Measurements from ENCODE around the gene OGT. TPM values are rescaled to one million over a fixed set of nuclear protein-coding genes. Genes with fewer than 3 reads are reported as not detected.

OGT gene
- polyA plus RNA-seq, 1 of the 3 experiments (the other 2 are of a cell fraction), result 77.0 TPM

DNA sequence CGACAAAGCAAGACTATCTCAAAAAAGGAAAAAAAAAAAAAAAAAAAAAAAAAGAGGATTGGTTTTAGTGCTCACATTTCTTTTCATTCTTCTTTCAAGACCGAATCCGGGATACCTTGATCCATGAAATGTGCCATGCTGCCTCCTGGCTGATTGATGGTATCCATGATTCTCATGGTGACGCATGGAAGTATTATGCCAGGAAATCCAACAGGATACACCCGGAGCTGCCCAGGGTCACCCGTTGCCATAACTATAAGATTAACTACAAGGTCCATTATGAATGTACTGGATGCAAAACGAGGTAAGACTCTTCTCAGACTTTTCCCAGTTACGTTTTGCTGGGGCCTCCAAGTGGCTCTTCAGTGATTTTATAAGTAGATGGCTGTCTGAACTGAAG, 79.4 kb downstream of the OGT start:
- no peak overlapping the region for H3K9ac ChIP-seq
- H3K27ac ChIP-seq (ENCODE audit: low read depth in 2 of 2, low read length in 1 of 2), result no peak overlapping the region
- no peaks in the 10 kb centered on the region for H3F3A ChIP-seq (replicated peaks; ENCODE audit: insufficient read depth)
- TF ChIP-seq RFX5 (IDR thresholded peaks at IDR 0.05; ENCODE audit: low read length), result no peak
- TF ChIP-seq, protein P1, sequence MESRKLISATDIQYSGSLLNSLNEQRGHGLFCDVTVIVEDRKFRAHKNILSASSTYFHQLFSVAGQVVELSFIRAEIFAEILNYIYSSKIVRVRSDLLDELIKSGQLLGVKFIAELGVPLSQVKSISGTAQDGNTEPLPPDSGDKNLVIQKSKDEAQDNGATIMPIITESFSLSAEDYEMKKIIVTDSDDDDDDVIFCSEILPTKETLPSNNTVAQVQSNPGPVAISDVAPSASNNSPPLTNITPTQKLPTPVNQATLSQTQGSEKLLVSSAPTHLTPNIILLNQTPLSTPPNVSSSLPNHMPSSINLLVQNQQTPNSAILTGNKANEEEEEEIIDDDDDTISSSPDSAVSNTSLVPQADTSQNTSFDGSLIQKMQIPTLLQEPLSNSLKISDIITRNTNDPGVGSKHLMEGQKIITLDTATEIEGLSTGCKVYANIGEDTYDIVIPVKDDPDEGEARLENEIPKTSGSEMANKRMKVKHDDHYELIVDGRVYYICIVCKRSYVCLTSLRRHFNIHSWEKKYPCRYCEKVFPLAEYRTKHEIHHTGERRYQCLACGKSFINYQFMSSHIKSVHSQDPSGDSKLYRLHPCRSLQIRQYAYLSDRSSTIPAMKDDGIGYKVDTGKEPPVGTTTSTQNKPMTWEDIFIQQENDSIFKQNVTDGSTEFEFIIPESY (IDR thresholded peaks at IDR 0.05; ENCODE audit: borderline replicate concordance, low read depth), result no peak
- ChIA-PET POLR2A (no interaction called here), CTCF (no interaction called here)
- peaks cover 0 to 12% of the 10 kb centered on the region in 2 experiments for H3K36me3 ChIP-seq (replicated peaks in 1 of 2; ENCODE audit: control insufficient read depth in 1 of 2, insufficient read depth in 2 of 2, low read length in 1 of 2)
- H3K9me3 ChIP-seq, result no peaks in the 10 kb centered on the region
- no peak overlapping the region for H3K4me2 ChIP-seq
- DNase-seq, result no peak
- peaks cover 16% of the 10 kb centered on the region; the same call in 1 of the 2 replicates for H3K27me3 ChIP-seq (ENCODE audit: insufficient read depth)
- H2AFZ ChIP-seq (ENCODE audit: low read depth), result no peak overlapping the region
- no peaks in the 10 kb centered on the region for H3K79me2 ChIP-seq (ENCODE audit: insufficient read depth)
- no peaks in the 10 kb centered on the region for H3K4me1 ChIP-seq (ENCODE audit: control insufficient read depth in 1 of 2, insufficient read depth in 2 of 2, low read depth in 1 of 2, low read length in 1 of 2)
- H3K9me2 ChIP-seq, result no peaks in the 10 kb centered on the region
- H4K20me1 ChIP-seq (ENCODE audit: insufficient read depth), result no peaks in the 10 kb centered on the region
- 50% methylated on average over 8 of the region's 8 CpGs for WGBS (ENCODE audit: low lambda C conversion rate)
- H3K4me3 ChIP-seq (ENCODE audit: low read depth in 2 of 2, low read length in 1 of 2), result no peak overlapping the region

DNA sequence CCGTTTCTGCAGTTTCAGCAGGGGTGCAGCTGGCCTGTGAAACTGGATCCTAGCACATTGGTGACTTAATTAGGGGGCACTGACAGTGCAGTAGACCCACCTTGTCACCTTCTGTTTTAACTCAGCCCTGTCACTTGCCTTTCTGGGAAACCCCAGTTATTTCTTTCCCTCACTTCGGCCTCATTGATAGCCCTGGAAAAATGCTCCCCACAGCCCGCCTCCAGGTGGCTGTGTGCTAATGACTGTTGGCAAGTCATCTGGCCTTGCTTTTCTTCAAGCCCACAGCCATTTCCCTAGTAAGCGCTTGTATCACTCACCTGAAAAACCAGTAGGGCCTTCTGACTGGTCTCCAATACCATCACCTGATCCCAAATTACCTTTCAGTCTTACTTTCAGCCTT, 82.2 kb downstream of the OGT start:
- Histone ChIP-seq H3K27me3 (ENCODE audit: insufficient read depth) (peaks cover 10% of the 10 kb centered on the region; the same call in 1 of the 2 replicates), H3K4me1 (ENCODE audit: control insufficient read depth in 1 of 2, insufficient read depth in 2 of 2, low read depth in 1 of 2, low read length in 1 of 2) (no peaks in the 10 kb centered on the region), H3K4me3 (ENCODE audit: low read depth in 2 of 2, low read length in 1 of 2) (no peak overlapping the region), H3K9me3 (no peaks in the 10 kb centered on the region), H4K20me1 (ENCODE audit: insufficient read depth) (no peaks in the 10 kb centered on the region), H3K79me2 (ENCODE audit: insufficient read depth) (no peaks in the 10 kb centered on the region), H3K27ac (ENCODE audit: low read depth in 2 of 2, low read length in 1 of 2) (no peak overlapping the region), H2AFZ (ENCODE audit: low read depth) (no peak overlapping the region), H3K9me2 (no peaks in the 10 kb centered on the region), H3K36me3 (replicated peaks in 1 of 2; ENCODE audit: control insufficient read depth in 1 of 2, insufficient read depth in 2 of 2, low read length in 1 of 2) (no peaks in the 10 kb centered on the region), H3K9ac (no peak overlapping the region), H3K4me2 (no peak overlapping the region), H3F3A (replicated peaks; ENCODE audit: insufficient read depth) (no peaks in the 10 kb centered on the region)
- no peak for DNase-seq
- TF ChIP-seq EZH2phosphoT487 (IDR thresholded peaks at IDR 0.05; ENCODE audit: borderline replicate concordance, low read depth), result no peak
- TF ChIP-seq TEAD4 (IDR thresholded peaks at IDR 0.05; ENCODE audit: borderline replicate concordance, insufficient read depth), result no peak
- TF ChIP-seq RFX5 (IDR thresholded peaks at IDR 0.05; ENCODE audit: low read length), result no peak
- no peak for TF ChIP-seq ELF1 (IDR thresholded peaks at IDR 0.05)
- TF ChIP-seq FOXM1 (IDR thresholded peaks at IDR 0.05; ENCODE audit: low read depth), result no peak
- no peak for TF ChIP-seq FOXJ3 (CRISPR knock-in tag; IDR thresholded peaks at IDR 0.05)
- no peak for TF ChIP-seq JUND (IDR thresholded peaks at IDR 0.05)
- no peak for TF ChIP-seq TCF12 (IDR thresholded peaks at IDR 0.05)
- TF ChIP-seq FOSL2 (IDR thresholded peaks at IDR 0.05; ENCODE audit: borderline replicate concordance, low read depth), result no peak
- no peak for TF ChIP-seq RXRA (IDR thresholded peaks at IDR 0.05; ENCODE audit: borderline replicate concordance, low read depth)
- TF ChIP-seq, protein P2, sequence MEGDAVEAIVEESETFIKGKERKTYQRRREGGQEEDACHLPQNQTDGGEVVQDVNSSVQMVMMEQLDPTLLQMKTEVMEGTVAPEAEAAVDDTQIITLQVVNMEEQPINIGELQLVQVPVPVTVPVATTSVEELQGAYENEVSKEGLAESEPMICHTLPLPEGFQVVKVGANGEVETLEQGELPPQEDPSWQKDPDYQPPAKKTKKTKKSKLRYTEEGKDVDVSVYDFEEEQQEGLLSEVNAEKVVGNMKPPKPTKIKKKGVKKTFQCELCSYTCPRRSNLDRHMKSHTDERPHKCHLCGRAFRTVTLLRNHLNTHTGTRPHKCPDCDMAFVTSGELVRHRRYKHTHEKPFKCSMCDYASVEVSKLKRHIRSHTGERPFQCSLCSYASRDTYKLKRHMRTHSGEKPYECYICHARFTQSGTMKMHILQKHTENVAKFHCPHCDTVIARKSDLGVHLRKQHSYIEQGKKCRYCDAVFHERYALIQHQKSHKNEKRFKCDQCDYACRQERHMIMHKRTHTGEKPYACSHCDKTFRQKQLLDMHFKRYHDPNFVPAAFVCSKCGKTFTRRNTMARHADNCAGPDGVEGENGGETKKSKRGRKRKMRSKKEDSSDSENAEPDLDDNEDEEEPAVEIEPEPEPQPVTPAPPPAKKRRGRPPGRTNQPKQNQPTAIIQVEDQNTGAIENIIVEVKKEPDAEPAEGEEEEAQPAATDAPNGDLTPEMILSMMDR (IDR thresholded peaks at IDR 0.05), result no peak
- TF ChIP-seq SMC3 (IDR thresholded peaks at IDR 0.05; ENCODE audit: low read depth, low read length), result no peak
- TF ChIP-seq, protein P3, sequence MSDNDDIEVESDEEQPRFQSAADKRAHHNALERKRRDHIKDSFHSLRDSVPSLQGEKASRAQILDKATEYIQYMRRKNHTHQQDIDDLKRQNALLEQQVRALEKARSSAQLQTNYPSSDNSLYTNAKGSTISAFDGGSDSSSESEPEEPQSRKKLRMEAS (IDR thresholded peaks at IDR 0.05; ENCODE audit: low read depth), result no peak
- no peak for TF ChIP-seq NRF1 (IDR thresholded peaks at IDR 0.05; ENCODE audit: low read depth, low read length)
- TF ChIP-seq SIN3A (IDR thresholded peaks at IDR 0.05; ENCODE audit: borderline replicate concordance, low read depth, low read length), result no peak
- no peak for TF ChIP-seq POLR2AphosphoS5 (IDR thresholded peaks at IDR 0.05; ENCODE audit: low read depth, low read length)
- TF ChIP-seq GATA2 (CRISPR knock-in tag; IDR thresholded peaks at IDR 0.05), result no peak
- TF ChIP-seq, protein P4, sequence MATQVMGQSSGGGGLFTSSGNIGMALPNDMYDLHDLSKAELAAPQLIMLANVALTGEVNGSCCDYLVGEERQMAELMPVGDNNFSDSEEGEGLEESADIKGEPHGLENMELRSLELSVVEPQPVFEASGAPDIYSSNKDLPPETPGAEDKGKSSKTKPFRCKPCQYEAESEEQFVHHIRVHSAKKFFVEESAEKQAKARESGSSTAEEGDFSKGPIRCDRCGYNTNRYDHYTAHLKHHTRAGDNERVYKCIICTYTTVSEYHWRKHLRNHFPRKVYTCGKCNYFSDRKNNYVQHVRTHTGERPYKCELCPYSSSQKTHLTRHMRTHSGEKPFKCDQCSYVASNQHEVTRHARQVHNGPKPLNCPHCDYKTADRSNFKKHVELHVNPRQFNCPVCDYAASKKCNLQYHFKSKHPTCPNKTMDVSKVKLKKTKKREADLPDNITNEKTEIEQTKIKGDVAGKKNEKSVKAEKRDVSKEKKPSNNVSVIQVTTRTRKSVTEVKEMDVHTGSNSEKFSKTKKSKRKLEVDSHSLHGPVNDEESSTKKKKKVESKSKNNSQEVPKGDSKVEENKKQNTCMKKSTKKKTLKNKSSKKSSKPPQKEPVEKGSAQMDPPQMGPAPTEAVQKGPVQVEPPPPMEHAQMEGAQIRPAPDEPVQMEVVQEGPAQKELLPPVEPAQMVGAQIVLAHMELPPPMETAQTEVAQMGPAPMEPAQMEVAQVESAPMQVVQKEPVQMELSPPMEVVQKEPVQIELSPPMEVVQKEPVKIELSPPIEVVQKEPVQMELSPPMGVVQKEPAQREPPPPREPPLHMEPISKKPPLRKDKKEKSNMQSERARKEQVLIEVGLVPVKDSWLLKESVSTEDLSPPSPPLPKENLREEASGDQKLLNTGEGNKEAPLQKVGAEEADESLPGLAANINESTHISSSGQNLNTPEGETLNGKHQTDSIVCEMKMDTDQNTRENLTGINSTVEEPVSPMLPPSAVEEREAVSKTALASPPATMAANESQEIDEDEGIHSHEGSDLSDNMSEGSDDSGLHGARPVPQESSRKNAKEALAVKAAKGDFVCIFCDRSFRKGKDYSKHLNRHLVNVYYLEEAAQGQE (IDR thresholded peaks at IDR 0.05; ENCODE audit: low read depth, low read length), result no peak
- ChIA-PET CTCF (no interaction called here), POLR2A (no interaction called here)
- WGBS (ENCODE audit: low lambda C conversion rate), result 49% methylated on average over 4 of the region's 4 CpGs
